T-helper 2 cell treated with Interferon-gamma antibody and Interleukin-4, amounts not matched to agents 100 ng/mL and 5 ng/mL, for 36 hours (primary cell): ENCODE measurements around the gene GPR151. TPM values are rescaled to one million over a fixed set of nuclear protein-coding genes. Genes with fewer than 3 reads are reported as not detected.
"Not testable (repeated sequence)": the region's sequence is repeated elsewhere in the genome, so short reads cannot be mapped to it uniquely, and the experiment has no call there.

ENCODE experiments used
- intact Hi-C: fragments of 100-400 bp; cut with micrococcal nuclease; formaldehyde crosslinking; loops from one replicate; pipeline ENCODE4 v1.15.1; 2023
- total RNA-seq: library from RNA; stranded (reverse); gene quantifications from 2 replicates; pipeline ENCODE4 v1.2.3, GENCODE V29; 2022

Gene GPR151
- not detected in 2 replicates for total RNA-seq

DNA sequence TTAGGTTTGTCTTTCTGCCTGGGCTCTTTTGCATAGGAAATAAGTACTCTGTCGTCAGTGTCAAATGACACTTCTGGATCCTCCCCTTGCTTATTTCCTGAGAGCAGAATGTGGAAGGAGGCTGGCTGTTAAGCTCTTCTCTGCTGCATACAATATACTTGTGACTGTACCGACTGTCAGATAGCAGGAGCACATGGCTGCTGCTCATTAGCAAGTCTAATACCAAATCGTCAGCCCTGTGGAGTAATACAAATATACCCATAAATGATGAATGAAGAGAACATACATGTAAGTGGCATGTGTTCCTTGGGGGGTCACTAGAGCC, at the start of gene GPR151:
GPR151 (minus strand) TSS at position 40 of the 325 bp plus-strand sequence. CDS start 77 bp downstream, outside the sequence.
- intact Hi-C loops: no loop called here

DNA sequence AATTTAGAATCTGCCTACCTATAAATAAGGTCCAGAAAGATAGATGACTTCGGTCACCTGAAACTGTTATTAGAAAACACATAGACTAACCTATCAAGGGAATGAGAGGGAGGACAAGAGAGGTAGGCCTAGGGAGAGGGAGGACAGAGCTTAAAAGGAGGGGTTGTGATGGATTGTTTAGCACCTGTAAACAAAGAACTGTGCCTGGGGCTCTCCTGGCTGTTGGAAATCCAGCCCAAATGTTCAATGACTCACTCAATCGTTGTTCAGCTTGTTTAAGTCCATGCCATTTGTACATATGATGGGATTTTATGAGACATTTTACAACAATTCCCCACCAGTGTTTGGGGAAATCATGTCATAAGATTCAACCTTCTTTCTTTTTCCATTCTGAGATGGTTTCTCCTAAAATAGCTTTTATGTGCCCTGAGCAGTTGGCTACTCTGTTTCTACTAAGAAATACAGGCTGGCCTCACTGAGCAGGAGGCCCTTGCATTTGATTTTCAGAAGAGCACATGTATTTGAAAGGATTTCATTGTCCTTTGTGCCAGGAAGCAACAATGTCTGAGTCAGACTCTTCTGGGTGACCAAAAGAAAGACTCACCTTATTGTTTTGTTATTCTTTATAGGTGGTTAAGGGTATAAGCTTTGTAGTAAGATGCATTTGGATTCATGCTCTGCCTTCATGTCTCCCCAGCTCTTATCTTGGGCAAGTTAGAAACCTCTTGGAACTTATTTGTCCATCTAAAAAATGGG, 48.2 kb upstream of the GPR151 start:
- intact Hi-C loops: no loop called here

DNA sequence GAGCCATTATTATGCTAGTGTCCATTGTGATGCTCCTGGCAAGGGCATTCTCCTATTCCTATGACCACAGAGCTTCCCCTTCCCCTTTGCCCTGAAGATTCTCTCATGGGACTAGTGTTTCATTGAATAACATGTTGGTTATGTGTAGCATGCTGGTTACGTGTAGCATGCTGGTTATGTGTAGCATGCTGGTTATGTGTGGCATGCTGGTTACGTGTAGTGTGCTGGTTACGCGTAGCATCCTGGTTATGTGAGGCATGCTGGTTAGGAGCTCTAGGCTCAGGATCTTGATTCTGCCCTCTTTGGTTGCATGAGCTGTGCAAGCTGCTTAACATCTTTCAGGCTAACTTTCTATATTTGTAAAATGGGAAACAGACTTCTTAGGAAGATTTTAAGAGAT, 46.5 kb upstream of the GPR151 start:
- intact Hi-C loops: no loop called here

DNA sequence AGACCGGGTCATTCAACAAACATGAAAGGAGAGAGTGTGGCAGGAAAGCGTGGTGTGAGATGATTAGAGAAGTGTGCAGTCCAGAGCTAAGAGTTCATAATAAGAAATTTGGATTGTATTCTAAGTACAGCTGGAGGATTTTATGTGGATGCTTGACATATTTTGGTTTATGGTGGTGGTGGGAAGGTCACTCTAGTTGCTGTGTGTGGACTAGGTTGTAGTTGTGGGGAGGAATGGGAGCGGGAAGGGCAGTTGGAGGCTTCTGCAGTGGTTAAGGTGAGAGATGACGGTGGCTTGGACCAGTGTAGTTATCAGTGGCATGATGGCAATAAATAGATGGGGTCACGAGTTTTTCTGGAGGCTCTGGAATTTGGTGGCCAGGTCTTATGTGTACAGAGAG, 45.7 kb upstream of the GPR151 start:
- intact Hi-C loops: no loop called here

DNA sequence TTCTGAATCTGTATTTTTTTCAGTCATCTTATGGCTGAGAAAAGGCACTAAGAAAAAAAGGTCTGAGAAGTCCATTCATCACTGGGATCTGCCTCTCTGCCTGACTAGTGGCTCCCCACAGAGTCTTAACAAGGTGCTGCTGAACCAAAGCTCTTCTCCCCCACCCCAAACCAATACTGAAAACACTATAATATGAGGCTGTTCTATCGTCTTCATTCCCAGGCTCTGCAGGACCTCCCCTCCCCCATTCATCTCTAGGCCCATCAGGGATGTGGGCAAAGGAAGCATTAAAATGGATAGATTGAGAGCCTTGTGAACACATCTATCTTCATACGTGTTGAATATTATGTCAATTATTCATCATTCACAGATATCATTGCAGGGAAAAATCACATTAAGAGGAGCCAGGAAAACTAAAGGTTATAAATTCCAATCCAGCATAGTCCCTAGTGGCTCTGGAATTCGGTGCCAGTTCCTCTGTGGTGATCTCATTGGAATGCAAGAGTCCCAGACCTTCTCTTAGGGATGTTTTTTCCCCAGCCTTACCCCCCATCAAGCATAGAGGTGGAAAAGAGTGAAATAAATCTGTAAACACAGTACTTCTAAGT, 44.3 kb upstream of the GPR151 start:
- intact Hi-C loops: no loop called here

DNA sequence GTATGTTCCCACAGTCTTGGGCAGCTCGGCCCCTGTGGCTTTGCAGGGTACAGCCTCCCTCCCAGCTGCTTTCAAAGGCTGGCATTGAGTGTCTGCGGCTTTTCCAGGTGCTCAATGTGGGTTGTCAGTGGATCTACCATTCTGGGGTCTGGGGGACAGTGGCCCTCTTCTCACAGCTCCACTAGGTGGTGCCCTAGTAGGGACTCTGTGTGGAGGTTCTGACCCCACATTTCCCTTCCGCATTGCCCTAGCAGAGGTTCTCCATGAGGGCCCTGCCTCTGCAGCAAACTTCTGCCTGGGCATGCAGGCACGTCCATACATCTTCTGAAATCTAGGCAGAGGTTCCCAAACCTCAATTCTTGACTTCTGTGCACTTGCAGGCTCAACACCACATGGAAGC, 40.9 kb upstream of the GPR151 start:
- intact Hi-C loops: not testable (repeated sequence)

DNA sequence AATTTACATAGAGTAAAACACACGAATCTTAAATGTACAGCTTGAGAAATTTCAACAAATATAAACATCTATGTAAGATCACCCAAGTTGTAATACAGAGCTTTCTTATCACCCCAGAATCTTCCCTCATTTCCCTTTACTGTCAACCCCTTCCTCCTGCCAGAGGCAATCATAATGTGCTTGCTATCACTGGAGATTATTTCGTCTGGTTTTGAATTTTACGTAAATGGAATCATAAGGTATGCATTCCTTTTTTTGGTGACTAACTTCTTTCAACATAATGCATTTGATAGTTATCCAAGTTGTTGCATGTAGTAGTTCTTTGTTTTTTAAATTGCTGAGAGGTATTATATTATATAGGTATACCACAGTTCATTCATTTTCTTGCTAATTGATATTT, 37.5 kb upstream of the GPR151 start:
- intact Hi-C loops: no loop called here

DNA sequence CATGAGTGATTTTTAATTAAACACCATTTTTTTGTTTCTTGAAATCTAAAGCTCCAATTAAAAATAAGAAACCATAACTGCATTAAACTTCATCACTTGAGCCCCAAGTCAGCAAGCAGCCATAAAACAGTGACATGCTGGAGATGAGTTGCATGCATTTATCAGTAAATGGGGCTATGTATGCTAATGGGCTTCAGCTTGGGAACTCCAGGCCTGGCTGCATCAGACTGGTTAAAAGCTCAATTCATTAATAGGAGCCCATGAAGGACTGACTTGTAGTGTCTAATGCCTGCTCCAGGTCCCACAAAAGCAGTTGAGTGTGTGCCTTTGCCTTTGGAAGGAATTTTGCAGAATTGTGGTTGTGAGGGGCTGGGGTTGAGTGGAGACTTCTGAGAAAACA, 33.6 kb upstream of the GPR151 start:
- intact Hi-C loops: no loop called here

DNA sequence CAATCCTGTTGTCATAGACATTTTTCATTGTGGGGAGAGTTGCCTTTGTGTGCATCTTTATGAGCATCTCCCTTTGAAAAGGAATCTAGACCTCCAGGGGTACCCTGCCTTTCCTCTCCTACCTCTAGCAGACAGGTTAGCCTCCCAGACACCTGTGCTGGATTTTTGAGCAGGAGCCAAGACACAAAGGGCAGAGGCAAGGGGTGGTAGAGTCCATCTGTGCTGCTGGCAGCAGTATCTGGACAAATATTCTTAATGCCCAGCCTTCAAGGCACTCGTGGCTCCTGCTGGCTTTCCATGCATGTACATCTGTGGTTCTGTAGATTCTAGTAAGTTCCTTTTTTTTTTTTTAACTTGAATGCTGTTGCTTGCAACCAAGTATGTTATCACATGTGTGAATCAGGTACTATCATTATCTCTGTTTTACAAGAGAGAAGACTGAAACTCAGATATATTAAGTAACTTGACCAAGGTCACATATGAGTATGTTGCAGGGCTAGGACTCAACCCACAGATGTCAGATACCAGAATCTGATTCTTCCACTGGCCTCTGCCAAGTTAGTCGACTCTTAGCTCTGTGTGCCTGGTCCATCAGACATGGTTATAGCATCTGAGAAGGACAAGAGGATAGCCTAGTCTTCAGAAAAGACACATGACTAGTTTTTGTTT, 32.9 kb upstream of the GPR151 start:
- intact Hi-C loops: no loop called here

DNA sequence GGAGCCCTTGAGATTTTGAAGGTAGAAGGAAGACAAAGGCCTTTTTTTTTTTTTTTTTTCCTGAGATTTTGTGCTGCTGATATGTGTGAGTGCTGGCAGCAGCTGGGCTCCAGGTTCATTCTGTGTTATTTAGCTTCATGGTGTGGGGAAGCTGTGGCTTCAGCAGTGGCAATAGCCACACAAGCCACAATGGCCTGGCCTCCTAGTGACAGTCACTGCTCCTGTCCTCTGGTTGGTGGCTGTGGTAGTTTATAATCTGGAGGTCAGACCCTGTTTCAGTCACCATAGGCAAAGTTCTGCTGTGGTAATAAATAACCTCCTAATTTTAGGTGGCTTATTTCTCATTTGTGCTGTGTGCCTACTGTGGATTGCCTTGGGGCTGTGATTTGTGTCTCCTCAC, 28.2 kb upstream of the GPR151 start:
- intact Hi-C loops: loop anchor here (5.0 kb wide), 1 partner anchor 118 kb away; no protein-coding TSS in a partner anchor

DNA sequence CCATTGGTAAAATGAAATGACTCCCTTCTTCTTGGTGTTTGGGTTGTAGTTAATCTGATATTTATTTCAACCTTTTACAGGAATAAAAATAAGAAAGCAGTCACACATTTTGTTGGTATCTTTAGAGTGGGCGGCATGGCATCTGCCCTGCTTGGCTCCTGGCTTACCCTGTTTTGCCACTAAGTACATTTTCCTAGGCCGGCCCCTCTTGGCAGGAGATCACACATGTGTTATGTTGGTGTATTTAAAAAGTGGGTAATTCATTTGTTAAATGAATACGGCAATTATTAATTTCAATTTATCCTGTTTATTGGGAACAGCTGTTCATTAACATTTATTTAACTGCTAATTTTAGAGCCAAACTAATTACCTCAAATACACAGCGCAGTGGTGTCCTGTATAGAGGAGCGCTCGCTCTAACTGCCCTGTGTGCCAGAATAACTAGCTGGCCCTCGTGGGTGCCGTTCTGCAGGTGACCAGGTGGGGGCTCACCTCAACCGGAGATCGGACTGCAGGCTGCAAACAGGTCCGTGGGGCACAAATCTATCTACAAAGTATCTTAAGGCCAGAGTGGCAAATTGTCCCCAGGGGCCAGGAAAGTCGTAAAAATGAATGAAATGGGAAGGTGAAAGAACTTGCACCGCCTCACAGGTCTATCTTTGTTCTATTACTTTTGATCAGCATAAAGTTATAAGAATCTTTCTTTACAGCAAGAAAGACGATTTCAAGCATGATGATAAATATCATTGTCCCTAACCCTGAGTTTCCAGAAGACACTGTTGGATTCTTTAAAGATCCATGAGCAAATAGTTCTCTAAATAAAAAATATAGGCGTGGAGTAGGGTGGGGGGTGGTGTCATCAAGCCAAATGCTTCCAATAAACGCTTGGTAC, 26.2 kb upstream of the GPR151 start:
- intact Hi-C loops: loop anchor here (1.0 to 5.0 kb wide), 3 partner anchors 120 to 647 kb away; no protein-coding TSS in a partner anchor

DNA sequence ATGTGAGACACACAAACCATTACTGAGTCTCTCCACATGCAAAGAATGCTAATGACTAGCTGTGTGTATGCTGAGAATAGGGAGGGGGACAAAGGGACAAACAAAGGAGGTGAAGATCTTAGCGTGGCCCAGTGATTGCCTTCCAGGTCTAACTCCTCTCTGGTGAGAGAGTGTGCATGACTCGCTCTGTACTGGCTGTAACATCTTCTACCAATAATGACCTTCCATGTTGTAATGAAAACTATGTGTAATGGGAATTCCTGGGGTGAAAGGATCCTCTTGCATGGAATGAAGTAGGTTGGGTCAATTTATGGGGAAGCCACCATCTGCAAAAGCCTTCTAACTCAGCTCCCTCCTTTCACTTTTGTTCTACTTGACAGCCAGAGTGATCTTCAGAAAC, 24.4 kb upstream of the GPR151 start:
- intact Hi-C loops: loop anchor here (5.0 kb wide), 1 partner anchor 122 kb away; no protein-coding TSS in a partner anchor

DNA sequence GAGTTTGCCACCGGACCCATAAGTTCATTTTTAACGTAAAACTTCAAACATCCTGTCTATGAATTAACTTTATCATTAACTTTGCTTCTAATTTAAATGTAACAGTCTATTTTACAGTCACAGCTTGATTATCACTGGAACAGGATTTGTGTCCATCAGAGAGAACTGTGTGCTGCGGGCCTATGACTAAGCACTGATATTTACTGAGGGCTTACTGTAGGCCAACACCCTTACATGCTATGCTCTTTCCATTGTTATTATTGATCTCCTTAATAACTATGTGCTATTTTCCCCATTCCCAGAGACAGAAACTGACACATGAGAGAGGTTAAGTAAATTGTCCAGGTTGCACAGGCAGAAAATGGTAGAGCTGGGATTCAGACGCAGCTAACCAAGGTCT, 24.0 kb upstream of the GPR151 start:
- intact Hi-C loops: loop anchor here (5.0 kb wide), 1 partner anchor 122 kb away; no protein-coding TSS in a partner anchor

DNA sequence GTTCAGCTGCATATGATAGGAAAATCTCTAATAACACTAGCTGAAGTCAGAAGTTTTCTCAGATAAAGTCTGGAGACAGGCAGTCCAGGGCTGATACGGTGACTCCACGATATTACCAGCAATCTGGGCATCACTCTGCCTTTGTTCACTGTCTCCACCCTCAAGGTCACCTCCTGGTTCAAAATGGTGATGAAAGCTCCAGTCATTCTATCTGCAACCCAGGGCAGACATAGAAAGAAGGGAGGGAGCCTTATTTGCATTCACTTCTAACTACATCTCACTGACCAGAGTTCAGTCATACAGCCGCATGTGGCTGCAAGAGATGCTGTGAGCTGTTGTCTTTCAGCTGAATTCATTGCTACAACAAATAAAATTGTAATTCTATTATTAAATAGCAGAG, 22.4 kb upstream of the GPR151 start:
- intact Hi-C loops: no loop called here

DNA sequence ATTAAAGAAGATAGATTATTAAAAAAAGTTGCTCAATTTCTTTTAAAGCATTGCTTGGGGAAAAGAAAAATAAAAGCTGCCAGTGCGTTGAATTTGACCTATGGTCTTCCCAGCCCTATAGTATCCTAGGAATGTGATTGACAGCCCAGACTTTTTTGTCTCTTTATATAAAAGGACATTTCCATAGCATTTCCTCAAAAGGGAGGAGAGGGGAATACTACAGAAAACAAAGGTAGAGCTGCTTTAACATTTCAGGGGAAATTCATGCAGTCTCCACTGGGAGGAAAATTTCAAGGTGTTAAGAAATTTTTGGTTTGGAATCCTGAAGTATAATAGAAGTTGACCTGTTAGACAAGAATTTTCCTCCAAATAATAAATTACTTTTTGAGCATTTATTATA, 17.9 kb upstream of the GPR151 start:
- intact Hi-C loops: loop anchor here (2.0 kb wide), 2 partner anchors 433 to 655 kb away; no protein-coding TSS in a partner anchor

DNA sequence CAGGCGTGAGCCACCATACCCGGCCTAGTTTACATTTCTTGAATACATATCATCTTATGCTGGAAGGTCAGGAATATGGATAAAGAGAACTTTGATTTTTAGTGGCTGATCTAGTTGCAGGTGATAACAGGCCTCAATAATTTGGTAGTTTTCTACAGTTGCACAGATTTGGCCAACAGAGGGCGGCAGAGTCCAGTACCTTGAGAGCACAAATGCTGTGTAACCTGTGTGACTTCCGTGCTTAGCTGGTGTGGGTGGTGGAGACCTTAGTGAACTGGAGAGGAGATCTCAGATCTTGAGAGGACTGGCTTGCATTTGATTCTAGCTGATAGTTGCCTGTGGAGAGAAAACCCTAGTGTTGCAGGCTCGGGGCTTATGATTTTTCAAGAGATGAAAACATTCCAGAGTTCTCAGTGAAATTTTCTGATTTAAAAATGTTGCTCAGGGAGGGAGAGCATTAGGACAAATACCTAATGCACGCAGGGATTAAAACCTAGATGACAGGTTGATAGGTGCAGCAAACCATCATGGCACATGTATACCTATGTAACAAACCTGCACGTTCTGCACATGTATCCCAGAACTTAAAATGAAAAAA, 17.4 kb upstream of the GPR151 start:
- intact Hi-C loops: loop anchor here (2.0 kb wide), 2 partner anchors 433 to 655 kb away; no protein-coding TSS in a partner anchor

DNA sequence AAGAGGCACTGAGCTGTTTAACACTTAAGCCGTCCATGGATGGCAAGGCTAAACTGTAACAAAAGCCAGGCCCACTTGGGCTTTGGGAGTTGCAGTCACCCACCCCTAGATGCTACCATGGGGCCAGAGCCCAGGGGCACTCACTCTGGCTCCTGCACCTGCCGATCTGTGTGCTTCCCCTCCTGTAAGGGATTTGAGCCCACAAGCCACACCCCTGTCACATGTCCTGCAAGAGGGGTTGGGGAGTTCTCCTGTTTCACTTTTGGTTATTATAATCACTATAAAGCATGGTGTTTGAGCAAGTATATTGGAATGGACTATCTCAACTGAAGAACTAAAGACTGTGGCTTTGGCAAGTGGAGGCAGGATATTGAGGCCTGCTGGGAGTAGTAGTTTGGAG, 14.0 kb upstream of the GPR151 start:
- intact Hi-C loops: no loop called here

DNA sequence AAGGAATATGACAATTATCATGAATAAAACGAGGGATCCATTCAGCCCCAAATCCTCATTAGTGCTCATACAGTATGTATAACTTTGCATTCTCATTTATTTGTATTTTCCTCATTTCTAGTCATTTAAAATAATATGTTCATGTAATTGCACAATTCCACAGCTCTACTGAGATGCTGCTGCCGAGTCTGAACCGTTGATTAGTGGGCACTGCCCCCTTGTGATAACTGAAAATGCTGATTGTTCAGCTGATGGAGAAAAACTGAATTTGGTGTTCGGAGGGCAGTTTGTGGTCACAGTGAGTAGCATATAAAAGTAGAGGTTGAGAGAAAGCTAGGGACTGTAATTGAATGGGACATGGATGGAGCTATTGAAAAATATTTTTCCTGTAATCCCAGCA, 12.2 kb upstream of the GPR151 start:
- intact Hi-C loops: no loop called here

DNA sequence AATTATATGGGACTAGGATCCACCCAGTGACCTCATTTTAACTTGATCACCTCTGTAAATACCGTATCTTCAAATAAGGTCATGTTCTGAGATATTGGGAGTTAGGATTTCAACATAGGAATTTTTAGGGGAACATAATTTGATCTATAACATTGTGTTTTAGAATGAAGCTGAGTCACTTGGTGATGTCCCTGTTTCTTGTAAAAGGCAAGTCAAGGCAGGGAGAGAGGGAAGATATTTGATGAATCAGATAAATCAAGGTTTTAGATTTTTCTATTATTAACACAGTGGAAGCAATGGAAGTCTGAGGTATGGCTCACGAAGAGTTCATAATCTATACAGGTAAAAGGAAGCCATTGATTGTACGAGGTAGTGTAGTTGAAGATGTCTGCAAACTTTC, 11.8 kb upstream of the GPR151 start:
- intact Hi-C loops: no loop called here

DNA sequence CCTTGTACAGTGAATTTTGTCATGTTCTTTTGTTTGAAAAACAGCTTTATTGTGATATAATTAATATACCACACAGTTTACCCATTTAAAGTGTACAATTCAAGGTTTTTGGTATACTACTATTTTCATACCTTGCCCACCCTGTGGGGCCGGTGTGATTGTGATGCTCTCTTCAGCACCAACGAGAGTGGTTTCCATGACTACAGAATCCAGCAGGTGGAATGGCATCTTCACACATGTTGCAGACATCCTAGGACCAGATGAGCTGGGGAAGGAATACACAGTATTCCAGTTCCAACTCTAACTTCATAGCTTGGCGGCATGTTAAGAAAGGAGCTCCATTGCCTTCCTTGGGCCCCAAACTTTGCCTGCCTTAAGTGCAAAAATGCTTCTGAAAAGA, 7.7 kb upstream of the GPR151 start:
- intact Hi-C loops: no loop called here
